WTC11 (cell line): ENCODE data around the gene ADGRB3. TPM values are rescaled to one million over a fixed set of nuclear protein-coding genes. Genes with fewer than 3 reads are reported as not detected.

Experiments
- ATAC-seq: fragments of 200-7000 bp; cut with Tn5 transposase; 2 replicates; pipeline ENCODE4 v1.10.0; 2021; ENCODE audit warnings: mild to moderate bottlenecking, moderate library complexity
- CTCF ChIA-PET: fragments of 300-600 bp; sonication (Branson Sonifier 250); formaldehyde crosslinking; loops from one replicate; lab custom pipeline; 2021; ENCODE audit warnings: antibody characterized with exemption; lab: Charles Lee
- POLR2A ChIA-PET: fragments of 350-600 bp; sonication (Branson Sonifier 250); formaldehyde crosslinking; loops from one replicate; lab custom pipeline; 2021; ENCODE audit warnings: antibody characterized with exemption; lab: Charles Lee
- DNase-seq: peaks from one replicate; pipeline ENCODE4 v3.0.0; 2021; ENCODE audit warnings: low spot score
- H3K27ac Mint-ChIP-seq: 2 replicates; pipeline ENCODE4 v1.8.0; 2021; ENCODE audit warnings: mixed read lengths
- H3K27me3 Mint-ChIP-seq: 2 replicates; pipeline ENCODE4 v1.8.0; 2021; ENCODE audit warnings: low read depth, mild to moderate bottlenecking, moderate library complexity, mixed read lengths
- H3K36me3 Mint-ChIP-seq: 2 replicates; pipeline ENCODE4 v1.8.0; 2021; ENCODE audit warnings: mixed read lengths
- H3K4me1 Mint-ChIP-seq: 2 replicates; pipeline ENCODE4 v1.8.0; 2022; ENCODE audit warnings: mixed read lengths
- H3K4me3 Mint-ChIP-seq: 2 replicates; pipeline ENCODE4 v1.8.0; 2021; ENCODE audit warnings: mild to moderate bottlenecking, moderate library complexity, mixed read lengths
- H3K9me3 Mint-ChIP-seq: 2 replicates; pipeline ENCODE4 v1.8.0; 2021; ENCODE audit warnings: mixed read lengths
- CREM ChIP-seq: sonication (generic); formaldehyde crosslinking; IDR thresholded peaks from 2 replicates; pipeline ENCODE4 v1.8.1; 2022; ENCODE audit warnings: mild to moderate bottlenecking, missing genetic modification reagents, moderate library complexity
- CTCF ChIP-seq: fragments of 200-600 bp; IDR thresholded peaks from 2 replicates; pipeline ENCODE4 v1.8.0; 2022; ENCODE audit warnings: antibody characterized with exemption
- EMX1 ChIP-seq: fragments of 250-450 bp; sonication (Bioruptor Pico); IDR thresholded peaks from 2 replicates; pipeline ENCODE4 v1.8.0; 2021; ENCODE audit warnings: mild to moderate bottlenecking
- FOXP1 ChIP-seq: sonication (generic); formaldehyde crosslinking; IDR thresholded peaks from 2 replicates; pipeline ENCODE4 v1.8.0; 2022; ENCODE audit warnings: missing genetic modification reagents, mild to moderate bottlenecking, moderate library complexity, borderline replicate concordance
- NFYB ChIP-seq: sonication (generic); formaldehyde crosslinking; conservative IDR thresholded peaks from 2 replicates; pipeline ENCODE4 v1.8.0; 2022; ENCODE audit warnings: low read depth, missing genetic modification reagents
- PREB ChIP-seq: sonication (generic); formaldehyde crosslinking; IDR thresholded peaks from 2 replicates; pipeline ENCODE4 v1.8.1; 2022; ENCODE audit warnings: mild to moderate bottlenecking, missing genetic modification reagents, moderate library complexity, borderline replicate concordance
- SP1 ChIP-seq: sonication (generic); formaldehyde crosslinking; conservative IDR thresholded peaks from 2 replicates; pipeline ENCODE4 v1.8.1; 2022; ENCODE audit warnings: missing genetic modification reagents
- TEAD1 ChIP-seq: sonication (generic); formaldehyde crosslinking; IDR thresholded peaks from 2 replicates; pipeline ENCODE4 v1.8.0; 2022; ENCODE audit warnings: mild to moderate bottlenecking, missing genetic modification reagents
- TEAD4 ChIP-seq: sonication (generic); formaldehyde crosslinking; IDR thresholded peaks from 2 replicates; pipeline ENCODE4 v1.8.0; 2022; ENCODE audit warnings: mild to moderate bottlenecking, missing genetic modification reagents
- USF1 ChIP-seq: sonication (generic); formaldehyde crosslinking; IDR thresholded peaks from 2 replicates; pipeline ENCODE4 v1.8.0; 2022; ENCODE audit warnings: mild to moderate bottlenecking, missing genetic modification reagents
- ZNF138 ChIP-seq: sonication (generic); formaldehyde crosslinking; conservative IDR thresholded peaks from 2 replicates; pipeline ENCODE4 v1.8.1; 2022; ENCODE audit warnings: mild to moderate bottlenecking, moderate library complexity, missing genetic modification reagents
- ZNF317 ChIP-seq: sonication (generic); formaldehyde crosslinking; IDR thresholded peaks from 2 replicates; pipeline ENCODE4 v1.8.1; 2023; ENCODE audit warnings: low read depth, mild to moderate bottlenecking, moderate library complexity, missing genetic modification reagents, borderline replicate concordance
- ZNF423 ChIP-seq: fragments of 250-450 bp; sonication (Bioruptor Pico); IDR thresholded peaks from 2 replicates; pipeline ENCODE4 v2.1.2; 2022; ENCODE audit warnings: mild to moderate bottlenecking, moderate library complexity
- total RNA-seq: library from RNA; stranded (reverse); gene quantifications from 3 replicates; pipeline ENCODE4 v1.2.3, GENCODE V29; 2021
- TF ChIP-seq, protein P1 (sequence below): sonication (generic); formaldehyde crosslinking; IDR thresholded peaks from 2 replicates; pipeline ENCODE4 v1.8.0; 2022; ENCODE audit warnings: mild to moderate bottlenecking, missing genetic modification reagents
- TF ChIP-seq, protein P2 (sequence below): sonication (generic); formaldehyde crosslinking; IDR thresholded peaks from 2 replicates; pipeline ENCODE4 v1.8.1; 2023; ENCODE audit warnings: mild to moderate bottlenecking, missing genetic modification reagents
- TF ChIP-seq, protein P3 (sequence below): sonication (generic); formaldehyde crosslinking; IDR thresholded peaks from 2 replicates; pipeline ENCODE4 v1.8.1; 2023; ENCODE audit warnings: mild to moderate bottlenecking, missing genetic modification reagents, moderate library complexity
- TF ChIP-seq, protein P4 (sequence below): sonication (generic); formaldehyde crosslinking; IDR thresholded peaks from 2 replicates; pipeline ENCODE4 v1.8.0; 2023; ENCODE audit warnings: missing genetic modification reagents, mild to moderate bottlenecking, borderline replicate concordance

ADGRB3 gene
- total RNA-seq, 1 experiment from 2014 or later = 1.9 TPM

GRCh38 chr6:69005199-69005598 is 370.1 kb downstream of the ADGRB3 start:
- TF ChIP-seq, protein P1, sequence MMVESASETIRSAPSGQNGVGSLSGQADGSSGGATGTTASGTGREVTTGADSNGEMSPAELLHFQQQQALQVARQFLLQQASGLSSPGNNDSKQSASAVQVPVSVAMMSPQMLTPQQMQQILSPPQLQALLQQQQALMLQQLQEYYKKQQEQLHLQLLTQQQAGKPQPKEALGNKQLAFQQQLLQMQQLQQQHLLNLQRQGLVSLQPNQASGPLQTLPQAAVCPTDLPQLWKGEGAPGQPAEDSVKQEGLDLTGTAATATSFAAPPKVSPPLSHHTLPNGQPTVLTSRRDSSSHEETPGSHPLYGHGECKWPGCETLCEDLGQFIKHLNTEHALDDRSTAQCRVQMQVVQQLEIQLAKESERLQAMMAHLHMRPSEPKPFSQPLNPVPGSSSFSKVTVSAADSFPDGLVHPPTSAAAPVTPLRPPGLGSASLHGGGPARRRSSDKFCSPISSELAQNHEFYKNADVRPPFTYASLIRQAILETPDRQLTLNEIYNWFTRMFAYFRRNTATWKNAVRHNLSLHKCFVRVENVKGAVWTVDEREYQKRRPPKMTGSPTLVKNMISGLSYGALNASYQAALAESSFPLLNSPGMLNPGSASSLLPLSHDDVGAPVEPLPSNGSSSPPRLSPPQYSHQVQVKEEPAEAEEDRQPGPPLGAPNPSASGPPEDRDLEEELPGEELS = no peak
- TF ChIP-seq FOXP1 (no peak), NFYB (CRISPR knock-in tag) (no peak), ZNF317 (CRISPR knock-in tag) (no peak), CREM (no peak)
- ChIA-PET POLR2A (no interaction called here), CTCF (interaction anchor here (0.6 kb wide), 1 partner anchor 791 kb away, joined by 3 read pairs; no protein-coding TSS in a partner anchor)
- Mint-ChIP-seq H3K4me1 (peaks cover 26% of the 10 kb centered on the region), H3K27ac (no peak overlapping the region), H3K4me3 (no peak overlapping the region), H3K36me3 (no peaks in the 10 kb centered on the region), H3K9me3 (no peaks in the 10 kb centered on the region), H3K27me3 (peaks cover 12% of the 10 kb centered on the region)
- DNase-seq = no peak
- ATAC-seq = no peak

DNA sequence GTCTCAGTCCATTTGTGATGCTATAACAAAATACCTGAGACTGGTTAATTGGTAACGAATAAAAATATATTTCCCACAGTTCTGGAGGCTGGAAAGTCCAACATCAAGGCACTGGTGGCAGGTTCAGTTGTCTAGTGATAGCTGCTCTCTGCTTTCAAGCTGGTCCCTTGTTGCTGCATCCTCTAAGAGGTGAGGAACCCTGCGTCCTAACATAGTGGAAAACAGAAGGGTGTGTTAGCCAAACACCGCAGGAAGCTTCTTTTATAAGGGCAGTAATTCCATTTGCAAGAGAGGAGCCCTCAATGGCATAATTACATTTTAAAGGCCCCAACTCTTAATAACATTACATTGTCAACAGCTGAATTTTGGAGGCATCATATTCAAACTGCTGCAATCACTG is 372.7 kb downstream of the ADGRB3 start:
- ChIA-PET POLR2A (no interaction called here), CTCF (no interaction called here)
- ATAC-seq = peak; percentile 80
- TF ChIP-seq ZNF423 (CRISPR knock-in tag) = no peak
- no peak for TF ChIP-seq PREB (CRISPR knock-in tag)
- no peak for TF ChIP-seq TEAD4
- TF ChIP-seq EMX1 (CRISPR knock-in tag) = no peak
- TF ChIP-seq, protein P2, sequence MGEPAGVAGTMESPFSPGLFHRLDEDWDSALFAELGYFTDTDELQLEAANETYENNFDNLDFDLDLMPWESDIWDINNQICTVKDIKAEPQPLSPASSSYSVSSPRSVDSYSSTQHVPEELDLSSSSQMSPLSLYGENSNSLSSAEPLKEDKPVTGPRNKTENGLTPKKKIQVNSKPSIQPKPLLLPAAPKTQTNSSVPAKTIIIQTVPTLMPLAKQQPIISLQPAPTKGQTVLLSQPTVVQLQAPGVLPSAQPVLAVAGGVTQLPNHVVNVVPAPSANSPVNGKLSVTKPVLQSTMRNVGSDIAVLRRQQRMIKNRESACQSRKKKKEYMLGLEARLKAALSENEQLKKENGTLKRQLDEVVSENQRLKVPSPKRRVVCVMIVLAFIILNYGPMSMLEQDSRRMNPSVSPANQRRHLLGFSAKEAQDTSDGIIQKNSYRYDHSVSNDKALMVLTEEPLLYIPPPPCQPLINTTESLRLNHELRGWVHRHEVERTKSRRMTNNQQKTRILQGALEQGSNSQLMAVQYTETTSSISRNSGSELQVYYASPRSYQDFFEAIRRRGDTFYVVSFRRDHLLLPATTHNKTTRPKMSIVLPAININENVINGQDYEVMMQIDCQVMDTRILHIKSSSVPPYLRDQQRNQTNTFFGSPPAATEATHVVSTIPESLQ (CRISPR knock-in tag) = no peak
- no peak for TF ChIP-seq USF1 (CRISPR knock-in tag)
- no peak for TF ChIP-seq ZNF138 (CRISPR knock-in tag)
- TF ChIP-seq, protein P3, sequence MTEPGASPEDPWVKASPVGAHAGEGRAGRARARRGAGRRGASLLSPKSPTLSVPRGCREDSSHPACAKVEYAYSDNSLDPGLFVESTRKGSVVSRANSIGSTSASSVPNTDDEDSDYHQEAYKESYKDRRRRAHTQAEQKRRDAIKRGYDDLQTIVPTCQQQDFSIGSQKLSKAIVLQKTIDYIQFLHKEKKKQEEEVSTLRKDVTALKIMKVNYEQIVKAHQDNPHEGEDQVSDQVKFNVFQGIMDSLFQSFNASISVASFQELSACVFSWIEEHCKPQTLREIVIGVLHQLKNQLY = no peak
- no peak for TF ChIP-seq ZNF317 (CRISPR knock-in tag)
- TF ChIP-seq, protein P4, sequence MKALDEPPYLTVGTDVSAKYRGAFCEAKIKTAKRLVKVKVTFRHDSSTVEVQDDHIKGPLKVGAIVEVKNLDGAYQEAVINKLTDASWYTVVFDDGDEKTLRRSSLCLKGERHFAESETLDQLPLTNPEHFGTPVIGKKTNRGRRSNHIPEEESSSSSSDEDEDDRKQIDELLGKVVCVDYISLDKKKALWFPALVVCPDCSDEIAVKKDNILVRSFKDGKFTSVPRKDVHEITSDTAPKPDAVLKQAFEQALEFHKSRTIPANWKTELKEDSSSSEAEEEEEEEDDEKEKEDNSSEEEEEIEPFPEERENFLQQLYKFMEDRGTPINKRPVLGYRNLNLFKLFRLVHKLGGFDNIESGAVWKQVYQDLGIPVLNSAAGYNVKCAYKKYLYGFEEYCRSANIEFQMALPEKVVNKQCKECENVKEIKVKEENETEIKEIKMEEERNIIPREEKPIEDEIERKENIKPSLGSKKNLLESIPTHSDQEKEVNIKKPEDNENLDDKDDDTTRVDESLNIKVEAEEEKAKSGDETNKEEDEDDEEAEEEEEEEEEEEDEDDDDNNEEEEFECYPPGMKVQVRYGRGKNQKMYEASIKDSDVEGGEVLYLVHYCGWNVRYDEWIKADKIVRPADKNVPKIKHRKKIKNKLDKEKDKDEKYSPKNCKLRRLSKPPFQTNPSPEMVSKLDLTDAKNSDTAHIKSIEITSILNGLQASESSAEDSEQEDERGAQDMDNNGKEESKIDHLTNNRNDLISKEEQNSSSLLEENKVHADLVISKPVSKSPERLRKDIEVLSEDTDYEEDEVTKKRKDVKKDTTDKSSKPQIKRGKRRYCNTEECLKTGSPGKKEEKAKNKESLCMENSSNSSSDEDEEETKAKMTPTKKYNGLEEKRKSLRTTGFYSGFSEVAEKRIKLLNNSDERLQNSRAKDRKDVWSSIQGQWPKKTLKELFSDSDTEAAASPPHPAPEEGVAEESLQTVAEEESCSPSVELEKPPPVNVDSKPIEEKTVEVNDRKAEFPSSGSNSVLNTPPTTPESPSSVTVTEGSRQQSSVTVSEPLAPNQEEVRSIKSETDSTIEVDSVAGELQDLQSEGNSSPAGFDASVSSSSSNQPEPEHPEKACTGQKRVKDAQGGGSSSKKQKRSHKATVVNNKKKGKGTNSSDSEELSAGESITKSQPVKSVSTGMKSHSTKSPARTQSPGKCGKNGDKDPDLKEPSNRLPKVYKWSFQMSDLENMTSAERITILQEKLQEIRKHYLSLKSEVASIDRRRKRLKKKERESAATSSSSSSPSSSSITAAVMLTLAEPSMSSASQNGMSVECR (CRISPR knock-in tag) = no peak
- no peak for TF ChIP-seq CTCF
- no peak for TF ChIP-seq TEAD1 (CRISPR knock-in tag)
- no peak for TF ChIP-seq SP1 (CRISPR knock-in tag)
- TF ChIP-seq, all 79 proteins: peak for 0
- H3K4me1 Mint-ChIP-seq = peaks cover 36% of the 10 kb centered on the region
- peaks cover 12% of the 10 kb centered on the region for H3K27me3 Mint-ChIP-seq
- H3K36me3 Mint-ChIP-seq = no peaks in the 10 kb centered on the region
- no peak for DNase-seq
- H3K4me3 Mint-ChIP-seq = no peak overlapping the region
- no peak overlapping the region for H3K27ac Mint-ChIP-seq
- H3K9me3 Mint-ChIP-seq = no peaks in the 10 kb centered on the region
